HEK293 (cell line): ENCODE data around the gene ATPAF2.

Source experiments
- GLIS1 ChIP-seq: fragments of 450-650 bp; formaldehyde crosslinking; IDR thresholded peaks from 2 replicates; pipeline ENCODE4 v1.5.1; 2016; ENCODE audit warnings: missing biosample characterization, missing genetic modification characterization
- KLF10 ChIP-seq: fragments of 450-650 bp; IDR thresholded peaks from 2 replicates; pipeline ENCODE4 v1.5.1; 2018; ENCODE audit warnings: missing biosample characterization, mild to moderate bottlenecking, missing genetic modification characterization
- RBAK ChIP-seq: fragments of 450-650 bp; formaldehyde crosslinking; IDR thresholded peaks from 2 replicates; pipeline ENCODE4 v1.5.1; 2016; ENCODE audit warnings: missing biosample characterization, missing genetic modification characterization
- YY2 ChIP-seq: fragments of 450-650 bp; formaldehyde crosslinking; IDR thresholded peaks from 2 replicates; pipeline ENCODE4 v1.5.1; 2016; ENCODE audit warnings: missing biosample characterization, missing genetic modification characterization
- ZBTB21 ChIP-seq: fragments of 450-650 bp; formaldehyde crosslinking; IDR thresholded peaks from 2 replicates; pipeline ENCODE4 v1.5.1; 2017; ENCODE audit warnings: missing biosample characterization, missing genetic modification characterization
- ZNF10 ChIP-seq: fragments of 450-650 bp; formaldehyde crosslinking; IDR thresholded peaks from 2 replicates; pipeline ENCODE4 v1.5.1; 2017; ENCODE audit warnings: missing biosample characterization, missing genetic modification characterization
- ZNF274 ChIP-seq, 2 experiments: fragments of 200-500 bp in 1 of 2; fragments of 450-650 bp in 1 of 2; sonication (Bioruptor generic) in 1 of 2; formaldehyde crosslinking in 1 of 2; IDR thresholded peaks; 2 replicates each; pipeline versions ENCODE4 v1.5.1 to v1.6.1; 2014 to 2016; ENCODE audit warnings: borderline replicate concordance in 1 of 2, inconsistent platforms in 1 of 2, low read length in 1 of 2, missing biosample characterization in 1 of 2, missing genetic modification characterization in 1 of 2
- ZNF324 ChIP-seq: fragments of 450-650 bp; formaldehyde crosslinking; IDR thresholded peaks from 2 replicates; pipeline ENCODE4 v1.5.1; 2016; ENCODE audit warnings: missing biosample characterization, missing genetic modification characterization
- ZNF654 ChIP-seq: fragments of 450-650 bp; formaldehyde crosslinking; IDR thresholded peaks from 2 replicates; pipeline ENCODE4 v1.5.1; 2016; ENCODE audit warnings: low read depth, missing biosample characterization, missing genetic modification characterization
- TF ChIP-seq, protein P1 (sequence below): sonication (generic); formaldehyde crosslinking; IDR thresholded peaks from 2 replicates; pipeline ENCODE4 v1.8.1; 2022; ENCODE audit warnings: mild to moderate bottlenecking, moderate library complexity, missing genetic modification reagents
- TF ChIP-seq, protein P2 (sequence below): fragments of 450-650 bp; formaldehyde crosslinking; IDR thresholded peaks from 2 replicates; pipeline ENCODE4 v1.5.1; 2016; ENCODE audit warnings: missing biosample characterization, missing genetic modification characterization
- TF ChIP-seq, protein P3 (sequence below): fragments of 450-650 bp; formaldehyde crosslinking; IDR thresholded peaks from 2 replicates; pipeline ENCODE4 v1.5.1; 2017; ENCODE audit warnings: missing biosample characterization, mild to moderate bottlenecking, missing genetic modification characterization, moderate library complexity
- TF ChIP-seq, protein P4 (sequence below): fragments of 450-650 bp; formaldehyde crosslinking; IDR thresholded peaks from 2 replicates; pipeline ENCODE4 v1.5.1; 2016; ENCODE audit warnings: missing biosample characterization, missing genetic modification characterization

DNA sequence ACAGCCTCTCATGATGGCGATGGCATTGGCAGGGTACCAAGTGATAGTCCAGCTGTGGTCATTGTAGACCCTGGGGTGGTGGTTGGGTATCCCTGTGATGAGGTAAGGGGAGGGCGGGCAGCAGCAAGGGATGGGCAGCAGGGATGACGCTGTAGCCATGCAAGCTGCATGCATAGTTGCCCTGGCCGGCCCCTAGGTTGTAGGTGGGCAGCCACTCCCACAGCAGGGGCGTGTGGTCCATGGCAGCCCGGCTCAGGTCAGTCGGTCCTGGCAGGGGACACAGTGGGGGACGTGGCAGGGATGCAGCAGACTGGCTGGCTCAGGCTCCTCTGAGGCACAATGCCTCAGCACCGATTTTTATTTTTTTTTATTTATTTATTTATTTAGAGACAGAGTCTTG is 57.6 kb downstream of the ATPAF2 start:
- TF ChIP-seq, protein P1, sequence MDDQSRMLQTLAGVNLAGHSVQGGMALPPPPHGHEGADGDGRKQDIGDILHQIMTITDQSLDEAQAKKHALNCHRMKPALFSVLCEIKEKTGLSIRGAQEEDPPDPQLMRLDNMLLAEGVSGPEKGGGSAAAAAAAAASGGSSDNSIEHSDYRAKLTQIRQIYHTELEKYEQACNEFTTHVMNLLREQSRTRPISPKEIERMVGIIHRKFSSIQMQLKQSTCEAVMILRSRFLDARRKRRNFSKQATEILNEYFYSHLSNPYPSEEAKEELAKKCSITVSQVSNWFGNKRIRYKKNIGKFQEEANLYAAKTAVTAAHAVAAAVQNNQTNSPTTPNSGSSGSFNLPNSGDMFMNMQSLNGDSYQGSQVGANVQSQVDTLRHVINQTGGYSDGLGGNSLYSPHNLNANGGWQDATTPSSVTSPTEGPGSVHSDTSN (CRISPR knock-in tag) = no peak
- TF ChIP-seq KLF10 (tag by site-specific recombination) (no peak), ZBTB21 (tag by site-specific recombination) (no peak), YY2 (no peak), GLIS1 (no peak), ZNF10 (tag by site-specific recombination) (no peak), RBAK (tag by site-specific recombination) (no peak), ZNF654 (no peak), ZNF324 (tag by site-specific recombination) (no peak), ZNF274 (IDR thresholded peaks at IDR 0.05; ENCODE audit: low read length) (no peak), ZNF274 (tag by site-specific recombination; IDR thresholded peaks at IDR 0.05; ENCODE audit: borderline replicate concordance) (no peak)
- TF ChIP-seq, protein P2, sequence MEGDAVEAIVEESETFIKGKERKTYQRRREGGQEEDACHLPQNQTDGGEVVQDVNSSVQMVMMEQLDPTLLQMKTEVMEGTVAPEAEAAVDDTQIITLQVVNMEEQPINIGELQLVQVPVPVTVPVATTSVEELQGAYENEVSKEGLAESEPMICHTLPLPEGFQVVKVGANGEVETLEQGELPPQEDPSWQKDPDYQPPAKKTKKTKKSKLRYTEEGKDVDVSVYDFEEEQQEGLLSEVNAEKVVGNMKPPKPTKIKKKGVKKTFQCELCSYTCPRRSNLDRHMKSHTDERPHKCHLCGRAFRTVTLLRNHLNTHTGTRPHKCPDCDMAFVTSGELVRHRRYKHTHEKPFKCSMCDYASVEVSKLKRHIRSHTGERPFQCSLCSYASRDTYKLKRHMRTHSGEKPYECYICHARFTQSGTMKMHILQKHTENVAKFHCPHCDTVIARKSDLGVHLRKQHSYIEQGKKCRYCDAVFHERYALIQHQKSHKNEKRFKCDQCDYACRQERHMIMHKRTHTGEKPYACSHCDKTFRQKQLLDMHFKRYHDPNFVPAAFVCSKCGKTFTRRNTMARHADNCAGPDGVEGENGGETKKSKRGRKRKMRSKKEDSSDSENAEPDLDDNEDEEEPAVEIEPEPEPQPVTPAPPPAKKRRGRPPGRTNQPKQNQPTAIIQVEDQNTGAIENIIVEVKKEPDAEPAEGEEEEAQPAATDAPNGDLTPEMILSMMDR (tag by site-specific recombination) = no peak
- TF ChIP-seq, protein P3, sequence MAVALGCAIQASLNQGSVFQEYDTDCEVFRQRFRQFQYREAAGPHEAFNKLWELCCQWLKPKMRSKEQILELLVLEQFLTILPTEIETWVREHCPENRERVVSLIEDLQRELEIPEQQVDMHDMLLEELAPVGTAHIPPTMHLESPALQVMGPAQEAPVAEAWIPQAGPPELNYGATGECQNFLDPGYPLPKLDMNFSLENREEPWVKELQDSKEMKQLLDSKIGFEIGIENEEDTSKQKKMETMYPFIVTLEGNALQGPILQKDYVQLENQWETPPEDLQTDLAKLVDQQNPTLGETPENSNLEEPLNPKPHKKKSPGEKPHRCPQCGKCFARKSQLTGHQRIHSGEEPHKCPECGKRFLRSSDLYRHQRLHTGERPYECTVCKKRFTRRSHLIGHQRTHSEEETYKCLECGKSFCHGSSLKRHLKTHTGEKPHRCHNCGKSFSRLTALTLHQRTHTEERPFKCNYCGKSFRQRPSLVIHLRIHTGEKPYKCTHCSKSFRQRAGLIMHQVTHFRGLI (tag by site-specific recombination) = no peak
- TF ChIP-seq, protein P4, sequence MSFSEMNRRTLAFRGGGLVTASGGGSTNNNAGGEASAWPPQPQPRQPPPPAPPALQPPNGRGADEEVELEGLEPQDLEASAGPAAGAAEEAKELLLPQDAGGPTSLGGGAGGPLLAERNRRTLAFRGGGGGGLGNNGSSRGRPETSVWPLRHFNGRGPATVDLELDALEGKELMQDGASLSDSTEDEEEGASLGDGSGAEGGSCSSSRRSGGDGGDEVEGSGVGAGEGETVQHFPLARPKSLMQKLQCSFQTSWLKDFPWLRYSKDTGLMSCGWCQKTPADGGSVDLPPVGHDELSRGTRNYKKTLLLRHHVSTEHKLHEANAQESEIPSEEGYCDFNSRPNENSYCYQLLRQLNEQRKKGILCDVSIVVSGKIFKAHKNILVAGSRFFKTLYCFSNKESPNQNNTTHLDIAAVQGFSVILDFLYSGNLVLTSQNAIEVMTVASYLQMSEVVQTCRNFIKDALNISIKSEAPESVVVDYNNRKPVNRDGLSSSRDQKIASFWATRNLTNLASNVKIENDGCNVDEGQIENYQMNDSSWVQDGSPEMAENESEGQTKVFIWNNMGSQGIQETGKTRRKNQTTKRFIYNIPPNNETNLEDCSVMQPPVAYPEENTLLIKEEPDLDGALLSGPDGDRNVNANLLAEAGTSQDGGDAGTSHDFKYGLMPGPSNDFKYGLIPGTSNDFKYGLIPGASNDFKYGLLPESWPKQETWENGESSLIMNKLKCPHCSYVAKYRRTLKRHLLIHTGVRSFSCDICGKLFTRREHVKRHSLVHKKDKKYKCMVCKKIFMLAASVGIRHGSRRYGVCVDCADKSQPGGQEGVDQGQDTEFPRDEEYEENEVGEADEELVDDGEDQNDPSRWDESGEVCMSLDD (tag by site-specific recombination) = no peak
